ENCODE data around the gene DHRS4. TPM values are rescaled to one million over a fixed set of nuclear protein-coding genes. Genes with fewer than 3 reads are reported as not detected.

The DHRS4 gene
- total RNA-seq = 59.0 TPM

DNA sequence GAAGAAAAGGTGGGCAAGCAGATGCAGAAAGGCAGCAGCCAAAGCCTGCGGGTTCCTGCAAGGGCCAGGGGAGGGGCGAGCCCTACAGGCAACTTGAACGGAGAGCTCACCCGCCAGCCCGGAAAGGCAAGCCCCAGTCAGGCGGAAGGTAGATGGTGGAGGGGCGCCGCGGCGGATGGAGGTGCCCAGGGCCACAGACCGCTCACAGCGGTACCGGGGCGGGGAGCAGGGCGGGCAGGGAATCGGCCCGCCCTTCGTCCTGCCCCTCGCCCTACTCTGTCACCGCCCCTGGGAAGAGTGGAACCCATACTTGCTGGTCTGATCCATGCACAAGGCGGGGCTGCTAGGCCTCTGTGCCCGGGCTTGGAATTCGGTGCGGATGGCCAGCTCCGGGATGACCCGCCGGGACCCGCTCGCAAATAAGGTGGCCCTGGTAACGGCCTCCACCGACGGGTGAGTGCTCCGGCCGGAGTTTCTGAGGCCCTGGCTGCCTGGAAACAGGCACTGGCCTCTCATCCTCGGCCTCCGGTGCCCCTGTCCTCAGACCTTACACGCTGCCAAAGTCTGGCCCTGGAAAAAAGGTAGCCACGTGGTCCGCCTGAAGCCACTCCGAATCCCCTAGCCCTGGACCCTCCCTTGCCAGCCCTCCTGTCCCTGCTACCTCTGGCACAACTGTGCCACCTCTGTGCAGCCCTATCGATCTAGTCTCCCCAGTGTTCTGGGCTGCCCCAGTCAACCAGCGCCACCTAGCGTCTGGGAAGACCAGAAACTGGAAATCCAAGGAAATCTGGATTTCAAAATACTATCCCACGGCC, at the start of gene DHRS4:
Gene DHRS4, plus strand, starts transcription at position 307 of the 815 bp plus-strand sequence. Its CDS starts 19 bp downstream, at position 326.
- DNase-seq (ENCODE audit: low spot score) (peak; percentile 92), ATAC-seq (peak; percentile 90)

DNA sequence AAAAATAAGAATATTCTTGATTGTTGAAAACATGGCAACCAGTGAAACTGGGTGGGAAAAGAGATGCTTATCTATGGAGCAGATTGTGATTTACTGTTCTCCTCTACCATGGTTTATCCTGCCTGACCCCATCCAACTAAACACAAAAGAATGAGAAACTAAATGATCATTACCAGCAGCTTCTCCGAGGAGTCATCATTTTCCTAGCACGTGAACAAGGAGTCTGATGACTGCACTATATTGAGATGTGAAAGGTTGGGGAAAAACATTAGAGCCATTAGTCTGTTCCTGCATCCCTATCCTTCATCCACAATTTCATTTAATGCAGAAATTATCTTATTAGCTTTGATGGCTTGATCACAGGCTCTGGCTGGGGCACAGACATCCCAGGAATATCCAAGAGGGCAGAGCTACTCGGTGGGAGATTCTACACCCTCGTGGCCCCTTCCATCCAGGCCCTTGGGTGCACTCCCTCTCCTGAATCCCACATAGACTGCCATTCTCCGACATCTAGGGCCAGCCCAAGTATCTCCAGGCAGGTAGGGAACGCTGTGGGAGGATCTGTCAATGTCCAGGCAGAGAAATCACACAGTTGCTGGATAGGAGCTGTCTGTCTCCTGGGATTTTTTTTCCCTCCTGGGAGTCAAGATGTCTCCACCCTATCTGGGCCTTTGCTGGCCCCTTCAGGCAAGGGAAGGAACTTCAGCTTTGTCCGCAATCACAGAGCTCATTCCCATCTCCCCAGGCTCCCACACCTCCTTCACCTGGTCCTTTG, 43.3 kb upstream of the DHRS4 start:
- ATAC-seq (peak; percentile 81), DNase-seq (ENCODE audit: low spot score) (no peak)

DNA sequence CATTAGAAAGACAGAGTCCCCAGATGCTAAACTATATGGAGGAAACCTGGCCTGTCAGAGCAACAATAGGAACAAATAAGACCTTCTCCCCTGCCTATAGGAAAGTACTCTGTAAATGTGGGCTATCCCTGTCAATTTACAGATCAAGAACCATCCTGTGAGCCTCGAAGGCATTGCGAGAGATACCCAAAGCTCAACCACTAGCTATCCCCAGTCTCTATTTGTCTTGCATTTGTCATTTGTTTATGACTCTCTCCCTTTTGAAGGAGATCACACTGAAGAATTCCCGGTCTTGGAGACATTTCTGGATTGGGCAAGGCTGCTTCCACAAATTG, 42.7 kb upstream of the DHRS4 start:
- ATAC-seq (no peak), DNase-seq (ENCODE audit: low spot score) (no peak)

DNA sequence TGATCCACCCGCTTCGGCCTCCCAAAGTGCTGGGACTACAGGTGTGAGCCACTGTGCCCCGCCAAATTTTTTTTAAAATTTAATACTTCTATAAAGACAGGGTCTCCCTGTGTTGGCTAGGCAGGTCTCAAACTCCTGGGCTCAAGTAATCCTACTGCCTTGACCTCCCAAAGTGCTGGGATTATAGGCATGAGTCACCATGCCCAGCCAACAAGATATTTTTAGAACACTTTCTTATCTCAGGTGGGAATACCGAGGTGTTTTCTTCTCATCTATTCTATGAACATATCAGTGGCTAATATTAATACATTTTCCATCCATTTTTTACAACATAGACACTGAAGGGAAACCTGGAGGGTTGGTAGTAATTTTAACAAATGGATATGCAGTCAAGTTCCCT, 38.0 kb upstream of the DHRS4 start:
- DNase-seq (ENCODE audit: low spot score) (no peak), ATAC-seq (no peak)

DNA sequence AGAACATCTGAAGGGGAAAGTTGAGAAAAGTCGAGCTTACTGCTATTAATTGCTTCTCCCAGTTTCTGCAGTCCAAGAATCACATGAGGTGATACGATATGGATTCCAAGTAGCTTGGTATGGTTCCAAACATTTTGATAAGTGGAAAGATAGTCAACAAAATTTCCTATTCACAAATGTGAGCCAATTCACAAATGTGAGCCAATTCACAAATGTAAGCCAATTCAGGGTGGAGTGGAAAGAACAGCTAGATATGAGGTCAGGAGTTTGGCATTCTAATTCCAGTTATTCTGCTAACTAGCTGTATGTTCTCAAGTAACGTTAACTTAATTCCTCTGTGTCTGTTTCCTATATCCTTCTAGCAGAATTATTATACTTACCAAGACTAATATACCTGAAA, 37.6 kb upstream of the DHRS4 start:
- no peak for ATAC-seq
- no peak for DNase-seq (ENCODE audit: low spot score)

DNA sequence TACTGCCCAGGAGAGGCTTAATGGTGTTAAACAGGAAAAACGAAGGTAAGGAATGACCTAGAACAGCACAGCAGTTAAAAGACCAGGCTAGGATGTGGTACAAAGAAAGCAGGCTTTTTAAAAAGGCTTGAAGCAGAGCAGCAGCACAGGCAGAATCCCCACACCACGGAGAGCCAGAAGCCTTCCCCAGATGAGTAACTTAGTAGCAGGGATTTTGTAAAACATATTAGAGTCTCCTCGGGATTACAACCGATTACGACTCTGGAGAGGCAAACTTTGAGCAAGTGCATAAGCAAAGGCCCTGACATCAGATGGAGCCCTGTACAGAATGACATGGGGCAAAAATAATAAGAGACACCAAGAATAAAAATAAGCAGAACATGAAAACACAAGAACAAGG, 37.1 kb upstream of the DHRS4 start:
- DNase-seq (ENCODE audit: low spot score) = no peak
- no peak for ATAC-seq

DNA sequence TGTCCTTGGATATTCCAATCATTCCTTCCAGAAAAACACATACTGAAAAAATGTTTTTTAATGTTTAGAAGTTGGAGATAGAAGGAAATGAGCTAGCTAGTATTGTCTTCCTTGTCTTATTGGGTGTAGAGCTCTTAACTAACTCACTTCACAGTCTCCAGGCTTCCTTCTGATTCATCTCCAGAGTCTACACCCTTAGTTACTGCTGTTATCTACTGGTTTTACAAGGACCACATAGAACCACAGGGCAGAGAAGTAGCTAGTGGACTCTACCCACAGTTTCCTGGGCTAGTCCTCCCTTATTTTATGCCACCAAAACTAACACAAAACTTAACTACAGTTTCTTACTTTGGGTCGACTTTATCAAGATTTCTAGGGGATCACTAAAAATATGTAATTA, 31.0 kb upstream of the DHRS4 start:
- no peak for ATAC-seq
- no peak for DNase-seq (ENCODE audit: low spot score)

DNA sequence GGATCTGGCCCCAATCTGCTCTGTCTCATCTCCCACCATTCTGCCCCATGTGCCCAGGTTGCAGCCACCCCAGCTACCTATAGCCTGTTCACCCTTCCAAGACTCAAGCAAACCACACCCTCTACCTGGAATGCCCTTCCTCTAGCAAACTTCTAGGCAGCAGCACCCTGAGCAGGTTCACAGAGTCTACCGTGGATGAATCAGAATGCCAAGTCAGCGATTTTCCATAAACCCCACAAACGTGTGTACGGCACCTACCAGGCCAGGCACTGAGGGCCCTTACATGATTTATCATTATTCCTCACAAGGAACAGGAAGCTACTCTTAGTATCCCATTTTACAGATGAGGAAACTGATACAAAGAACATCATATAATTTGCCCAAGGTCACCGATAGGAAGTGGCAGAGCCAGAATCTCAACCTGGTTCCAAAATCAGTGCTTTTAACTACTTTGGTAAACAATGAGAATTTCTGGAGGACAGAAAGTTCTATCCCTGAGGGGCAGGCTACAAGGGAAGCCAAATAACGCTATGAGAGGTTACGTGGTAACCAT, 28.0 kb upstream of the DHRS4 start:
- ATAC-seq = no peak
- no peak for DNase-seq (ENCODE audit: low spot score)

DNA sequence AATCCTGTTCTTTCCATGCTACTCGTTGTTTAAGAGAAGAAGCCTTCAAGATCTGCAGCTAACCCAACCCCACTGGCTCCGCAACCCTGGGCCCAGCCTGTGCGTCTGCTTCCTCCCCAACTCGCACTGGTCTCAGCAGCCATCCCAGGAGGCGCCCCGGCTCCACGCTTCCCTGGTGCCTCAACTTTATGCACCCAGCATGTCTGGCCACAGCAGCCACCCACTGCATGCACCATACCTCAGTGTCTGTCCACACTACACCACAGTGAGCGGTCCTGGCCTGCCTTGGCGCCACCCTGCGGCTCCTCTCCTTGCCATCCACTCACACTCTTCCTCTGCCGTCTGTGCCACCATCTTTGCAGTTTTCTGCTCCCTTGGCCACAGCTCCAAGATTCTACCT, 27.0 kb upstream of the DHRS4 start:
- DNase-seq (ENCODE audit: low spot score) (no peak), ATAC-seq (no peak)

DNA sequence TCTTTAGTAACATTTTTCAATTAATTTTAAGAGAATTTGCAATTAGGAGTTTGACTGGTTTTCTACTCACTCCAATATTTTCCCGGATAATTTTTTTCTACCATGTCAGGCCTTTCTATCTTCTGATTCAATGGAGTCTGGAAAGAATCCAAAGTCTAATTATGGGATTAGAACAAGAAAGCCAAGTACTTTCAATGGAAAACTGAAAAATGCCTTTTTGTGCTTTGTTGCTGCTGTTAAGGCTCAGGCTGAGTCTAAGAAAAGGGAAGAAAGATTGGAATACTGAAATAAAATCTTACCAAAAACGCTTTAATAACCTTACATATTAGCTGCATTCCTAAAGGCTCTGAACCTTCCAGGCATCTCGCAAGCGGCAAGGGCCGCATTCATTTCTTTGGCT, 24.4 kb upstream of the DHRS4 start:
- no peak for DNase-seq (ENCODE audit: low spot score)
- no peak for ATAC-seq

DNA sequence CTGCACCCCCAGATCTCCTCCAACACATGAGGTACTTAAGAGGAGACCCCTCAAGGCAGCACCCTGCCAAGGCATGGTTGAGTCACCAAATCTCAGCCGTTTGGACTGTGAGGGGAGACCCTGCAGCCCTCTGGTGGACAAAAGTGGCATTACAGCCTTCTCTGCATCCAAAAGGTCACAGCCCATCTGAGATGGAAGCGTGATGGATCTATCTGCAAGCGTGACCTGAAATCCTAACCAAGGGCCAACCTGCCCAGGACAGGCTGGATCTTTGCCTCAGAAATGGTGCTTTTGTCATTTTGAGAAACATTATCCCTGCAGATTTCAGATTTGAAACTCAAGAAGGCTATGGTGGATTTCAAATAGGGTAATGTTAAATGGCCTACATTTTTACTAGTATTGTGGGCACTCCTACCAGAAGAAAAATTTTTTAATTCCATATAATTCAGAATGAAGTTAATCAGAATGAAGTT, 23.7 kb upstream of the DHRS4 start:
- peak; percentile 83 for DNase-seq (ENCODE audit: low spot score)
- ATAC-seq = peak; percentile 99

DNA sequence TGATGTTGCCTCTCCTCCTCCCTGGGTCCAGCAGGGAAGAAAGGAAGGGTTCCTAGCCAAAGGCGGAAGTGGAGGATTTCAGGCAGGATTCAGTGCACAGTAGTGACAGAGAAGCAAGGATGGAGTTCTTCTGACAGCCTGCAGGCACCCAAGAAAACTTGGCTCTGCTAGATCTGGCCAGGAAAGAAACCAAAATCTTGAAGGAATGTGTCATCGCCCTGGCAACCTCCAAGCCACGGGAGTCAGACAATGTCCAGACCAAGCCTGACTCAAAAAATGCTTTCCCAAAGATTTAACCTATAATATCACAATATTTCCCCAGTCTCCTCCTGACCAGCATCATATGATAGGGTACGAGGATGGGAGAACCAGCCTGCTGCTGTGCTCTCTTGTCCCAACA, 22.8 kb upstream of the DHRS4 start:
- ATAC-seq = no peak
- DNase-seq (ENCODE audit: low spot score) = no peak

DNA sequence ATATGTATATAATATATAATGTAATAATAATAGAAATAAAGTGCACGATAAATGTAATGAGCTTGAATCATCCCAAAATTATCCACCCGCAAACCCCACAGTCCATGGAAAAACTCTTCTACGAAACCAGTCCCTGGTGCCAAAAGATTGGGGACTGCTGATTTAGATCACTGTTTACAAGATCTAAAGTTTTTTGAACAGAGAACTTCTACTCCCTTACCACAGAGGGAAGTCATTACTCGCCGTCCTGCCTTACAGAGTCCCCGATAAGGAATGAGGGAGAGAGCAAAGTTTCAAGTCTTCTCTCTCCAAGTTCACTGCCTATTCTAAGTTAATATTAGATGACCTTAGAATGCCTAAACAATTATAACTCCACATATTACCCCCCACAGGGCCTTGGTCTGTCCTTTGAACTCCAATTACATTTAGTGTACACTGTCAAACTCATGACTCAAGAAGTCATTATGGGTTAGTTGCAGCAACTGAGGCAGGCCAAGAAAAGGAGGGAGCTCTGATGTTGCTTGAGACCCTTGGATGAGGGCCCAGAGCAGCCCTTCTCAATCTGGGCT, 21.8 kb upstream of the DHRS4 start:
- DNase-seq (ENCODE audit: low spot score) = no peak
- no peak for ATAC-seq

DNA sequence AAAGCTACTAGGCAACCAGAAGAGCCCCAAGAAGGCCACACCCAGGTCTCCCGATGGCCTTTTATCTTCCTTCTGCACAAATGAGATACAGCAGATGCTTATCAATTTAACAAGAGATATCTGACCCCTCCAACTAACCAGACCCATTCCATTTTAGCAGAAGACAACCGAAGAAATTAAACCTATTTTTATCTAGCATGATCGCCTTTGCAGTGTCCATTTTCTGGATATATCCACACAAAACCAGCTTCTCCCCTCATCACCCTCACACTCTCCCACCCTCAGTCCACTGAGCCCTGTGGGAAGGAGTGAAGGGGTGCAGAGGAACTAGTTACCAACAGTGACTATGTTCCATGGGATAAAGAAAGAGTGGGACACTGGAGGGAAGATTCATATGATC, 20.9 kb upstream of the DHRS4 start:
- ATAC-seq = no peak
- DNase-seq (ENCODE audit: low spot score) = no peak

DNA sequence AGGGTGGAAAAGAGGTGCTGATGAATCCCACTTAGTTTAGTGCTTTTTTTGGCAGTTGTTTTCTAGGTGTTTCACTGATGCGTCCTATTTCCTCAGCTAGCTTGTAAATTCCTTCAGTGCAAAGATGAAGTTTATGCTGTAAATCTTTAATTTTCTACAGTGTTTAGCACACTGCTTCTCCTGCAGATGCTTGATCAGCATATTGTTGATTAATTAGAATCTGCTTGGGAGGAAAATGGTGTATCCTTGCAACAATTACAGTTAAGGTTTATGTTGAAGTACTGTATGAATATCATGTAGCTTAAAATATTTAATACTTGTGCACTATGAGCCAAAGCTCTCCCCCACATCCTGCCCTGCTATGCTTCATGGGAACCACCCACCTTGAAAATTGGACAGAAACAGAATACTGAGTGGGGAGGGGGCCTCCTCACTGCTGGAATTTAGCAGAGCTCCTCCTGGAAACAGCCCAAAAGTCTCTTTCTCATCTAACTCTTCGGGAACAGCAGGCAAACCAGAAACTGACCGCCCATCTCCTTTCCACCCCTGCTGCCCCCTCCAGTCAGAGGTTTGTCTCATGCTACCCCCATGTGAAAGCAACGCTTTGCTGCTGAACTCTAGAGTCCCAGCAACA, 20.3 kb upstream of the DHRS4 start:
- ATAC-seq (no peak), DNase-seq (ENCODE audit: low spot score) (no peak)

DNA sequence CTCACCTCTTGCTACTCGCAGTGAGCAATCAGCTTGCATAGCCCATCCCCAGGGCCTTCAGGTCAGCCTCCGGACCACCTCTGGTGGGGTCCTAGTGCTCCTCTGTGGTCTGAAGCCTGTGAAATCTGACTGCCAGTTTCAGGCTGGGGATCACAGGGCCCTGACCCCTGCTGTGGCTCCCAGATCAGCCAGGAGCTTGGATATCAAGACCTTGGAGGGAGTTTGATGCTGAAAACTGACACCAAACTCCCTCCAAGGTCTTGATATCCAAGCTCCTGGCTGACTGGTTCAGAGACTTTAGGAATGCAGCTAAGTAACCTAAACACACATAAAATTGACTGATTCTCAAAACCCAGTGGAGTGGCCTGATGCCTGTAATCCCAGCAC, 19.8 kb upstream of the DHRS4 start:
- DNase-seq (ENCODE audit: low spot score) = no peak
- ATAC-seq = no peak

DNA sequence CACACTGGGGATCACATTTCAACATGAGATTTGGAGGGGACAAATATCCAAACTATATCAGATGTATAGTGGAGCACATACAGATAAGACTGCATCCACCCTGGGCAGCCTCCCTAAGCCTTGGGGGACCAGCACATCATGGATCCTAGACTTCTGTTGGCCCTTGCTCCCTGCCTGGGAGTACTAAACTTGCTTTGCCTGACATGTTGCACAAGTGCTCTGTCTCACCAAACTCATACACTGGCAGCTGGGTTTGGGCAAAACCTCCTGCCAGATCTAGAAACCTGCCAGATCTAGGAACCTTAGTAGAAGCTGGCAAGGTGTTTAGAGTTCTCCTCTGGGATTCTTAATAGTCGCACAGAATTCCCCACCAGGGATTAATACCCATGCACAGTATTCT, 18.4 kb upstream of the DHRS4 start:
- ATAC-seq (peak; percentile 58), DNase-seq (ENCODE audit: low spot score) (peak; percentile 65)

DNA sequence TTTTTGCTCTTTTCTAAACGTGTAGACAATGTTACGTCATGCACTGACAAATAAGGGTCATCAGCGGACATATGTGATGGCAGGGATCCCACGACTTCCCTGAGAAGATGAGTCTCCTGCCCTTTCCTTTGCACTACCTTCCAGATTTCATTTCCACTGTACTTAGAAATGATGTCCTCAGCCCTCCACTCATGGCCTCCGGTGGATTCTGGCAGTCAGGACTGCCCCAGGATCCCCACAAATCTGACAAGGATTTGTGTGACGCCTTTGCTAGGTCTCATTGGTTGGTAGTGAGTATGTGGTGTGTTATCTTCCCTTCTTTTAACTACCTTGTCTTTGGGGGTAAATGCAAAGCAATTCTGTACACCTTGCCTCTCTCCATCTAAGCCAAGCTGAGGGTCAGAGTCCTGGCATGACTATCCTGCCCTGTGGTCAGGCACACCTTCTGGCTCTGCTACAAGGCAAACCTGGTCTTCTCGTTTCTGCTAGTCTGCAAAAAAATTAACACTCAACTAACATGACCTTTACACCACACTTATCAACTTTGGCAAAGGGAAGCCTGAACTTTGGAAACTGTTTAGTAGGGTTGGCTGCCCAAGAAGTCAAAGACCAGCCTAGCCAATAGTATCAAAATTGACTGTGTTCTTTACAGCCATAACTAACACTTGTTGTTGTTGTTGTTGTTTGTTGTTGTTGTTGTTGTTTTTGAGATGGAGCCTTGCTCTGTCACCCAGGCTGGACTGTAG, 17.3 kb upstream of the DHRS4 start:
- DNase-seq (ENCODE audit: low spot score) = peak; percentile 89

DNA sequence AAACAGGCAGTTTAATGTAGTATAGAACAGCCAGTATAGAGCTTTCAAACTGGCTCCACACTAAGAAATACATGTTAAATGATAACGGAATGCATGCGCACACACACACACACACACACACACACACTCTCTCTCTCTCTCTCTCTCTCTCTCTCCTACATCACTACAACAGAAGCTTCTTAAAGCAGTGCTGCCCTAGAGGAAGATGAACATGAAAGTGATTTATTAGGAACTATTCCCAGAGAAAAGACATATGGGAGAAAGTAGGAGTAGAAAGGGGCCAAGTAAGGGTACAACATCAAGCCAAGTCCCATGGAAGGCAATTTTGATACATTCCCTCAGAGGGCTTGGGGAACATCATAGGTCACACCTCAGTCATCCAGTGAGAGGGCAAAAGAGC, 16.4 kb upstream of the DHRS4 start:
- no peak for DNase-seq (ENCODE audit: low spot score)
- peak; percentile 4 for ATAC-seq

More for the DNA sequence above, 17.3 kb upstream of the DHRS4 start:
- peak; percentile 85 for ATAC-seq

DNA sequence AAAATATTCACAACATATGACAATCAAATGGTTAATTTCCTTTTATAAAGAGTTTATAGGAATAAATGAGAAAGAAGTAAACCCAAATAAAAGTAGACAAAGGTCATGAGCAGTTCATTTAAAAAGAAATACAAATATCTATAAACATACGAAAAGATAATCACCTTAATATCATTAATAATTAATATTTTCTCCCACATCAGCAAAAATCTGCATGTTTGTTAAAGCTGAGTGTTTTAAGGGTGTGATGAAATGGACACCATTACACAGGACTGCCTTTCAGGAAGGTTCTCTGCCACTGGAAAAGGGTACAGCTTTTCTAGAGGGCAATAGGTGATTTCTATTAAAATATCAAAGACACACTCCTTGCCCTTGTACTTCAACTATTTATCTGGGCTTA, 14.7 kb upstream of the DHRS4 start:
- no peak for ATAC-seq
- DNase-seq (ENCODE audit: low spot score) = no peak

Measured in left lobe of liver (tissue), 2 donors.